HG03039 (cell line): ENCODE results near the gene RPAP3.

Source experiments
- ATAC-seq: cut with Tn5 transposase; IDR thresholded peaks from one replicate; pipeline ENCODE4 v1.9.1; 2021; ENCODE audit warnings: mild to moderate bottlenecking, moderate library complexity; ENCODE audit not compliant: unreplicated experiment

RPAP3 gene

GRCh38 chr12:47705566-47706425 is at the start of gene RPAP3:
RPAP3 (minus strand) TSS chr12:47706030; CDS start chr12:47702840, 3,190 bp downstream.
- ATAC-seq: peak; percentile 78

- no peak for ATAC-seq
These were observed 49.1 kb upstream of the RPAP3 start for GRCh38 chr12:47754881-47755280.

- ATAC-seq: no peak
These were observed 48.3 kb upstream of the RPAP3 start for GRCh38 chr12:47754126-47754525.

- ATAC-seq: no peak
These were observed 47.5 kb upstream of the RPAP3 start for GRCh38 chr12:47753021-47754001.

GRCh38 chr12:47752552-47752951 is 46.7 kb upstream of the RPAP3 start:
- ATAC-seq: no peak

GRCh38 chr12:47752121-47752520 is 46.3 kb upstream of the RPAP3 start:
- no peak for ATAC-seq

- no peak for ATAC-seq
These were observed 45.7 kb upstream of the RPAP3 start for GRCh38 chr12:47751561-47751960.

GRCh38 chr12:47750916-47751470 is 45.2 kb upstream of the RPAP3 start:
- ATAC-seq: no peak

- ATAC-seq: no peak
These were observed 44.5 kb upstream of the RPAP3 start for GRCh38 chr12:47750229-47750798.

- ATAC-seq: no peak
These were observed 43.1 kb upstream of the RPAP3 start for GRCh38 chr12:47748899-47749298.

- ATAC-seq: no peak
These were observed 42.6 kb upstream of the RPAP3 start for GRCh38 chr12:47748507-47748828.

GRCh38 chr12:47747596-47748506 is 42.0 kb upstream of the RPAP3 start:
- ATAC-seq: no peak

- no peak for ATAC-seq
These were observed 41.3 kb upstream of the RPAP3 start for GRCh38 chr12:47747126-47747525.

- no peak for ATAC-seq
These were observed 40.7 kb upstream of the RPAP3 start for GRCh38 chr12:47746523-47746922.

- ATAC-seq: no peak
These were observed 40.2 kb upstream of the RPAP3 start for GRCh38 chr12:47746073-47746472.

- ATAC-seq: no peak
These were observed 39.7 kb upstream of the RPAP3 start for GRCh38 chr12:47745485-47746041.

GRCh38 chr12:47744778-47745436 is 39.1 kb upstream of the RPAP3 start:
- ATAC-seq: no peak

GRCh38 chr12:47744005-47744651 is 38.3 kb upstream of the RPAP3 start:
- ATAC-seq: no peak
